GM18519 (cell line): ENCODE results near the gene HMGCS1.
"Not testable (repeated sequence)": the region's sequence is repeated elsewhere in the genome, so short reads cannot be mapped to it uniquely, and the experiment has no call there.

Experiments used
- ATAC-seq: cut with Tn5 transposase; IDR thresholded peaks from one replicate; pipeline ENCODE4 v1.9.1; 2021; ENCODE audit warnings: mild to moderate bottlenecking, moderate library complexity; ENCODE audit not compliant: unreplicated experiment, low FRiP score

HMGCS1 gene

DNA sequence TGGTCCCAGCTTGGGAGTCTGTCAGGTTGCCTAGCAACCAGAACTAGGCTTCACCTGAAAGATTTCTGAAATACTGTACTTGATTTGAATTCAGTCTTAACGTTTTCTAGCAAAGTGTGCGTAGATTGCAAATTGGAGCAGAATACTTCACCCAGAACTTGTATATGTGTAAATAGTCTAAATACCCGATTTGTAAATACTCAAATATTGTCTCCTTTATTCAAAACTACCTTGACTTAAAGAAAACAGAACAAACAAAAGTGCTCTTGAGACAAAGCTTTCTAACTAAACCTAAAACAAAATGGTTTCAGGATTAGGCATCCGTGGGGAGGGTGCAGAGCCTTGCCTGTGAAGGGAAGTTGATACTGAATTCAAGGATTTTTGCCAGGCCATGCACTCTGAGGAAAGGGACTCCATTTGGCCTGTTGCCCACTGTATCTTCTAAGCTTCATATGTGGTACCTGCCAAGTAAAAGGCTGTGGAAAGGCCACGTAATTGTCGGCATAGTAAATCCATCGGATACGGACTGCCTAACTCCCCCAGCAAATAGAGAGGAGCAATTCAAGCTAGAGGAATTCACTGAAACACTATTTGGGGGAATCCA lies 744 bp upstream of the HMGCS1 start:
- ATAC-seq: no peak

GRCh38 chr5:43312699-43313034 lies 545 bp downstream of the HMGCS1 start:
- ATAC-seq: no peak

- no peak for ATAC-seq
These were observed 1.0 kb downstream of the HMGCS1 start for GRCh38 chr5:43312076-43312661.

GRCh38 chr5:43309637-43310036 lies 3.6 kb downstream of the HMGCS1 start:
- ATAC-seq: no peak

GRCh38 chr5:43309122-43309521 lies 4.1 kb downstream of the HMGCS1 start:
- ATAC-seq: no peak

DNA sequence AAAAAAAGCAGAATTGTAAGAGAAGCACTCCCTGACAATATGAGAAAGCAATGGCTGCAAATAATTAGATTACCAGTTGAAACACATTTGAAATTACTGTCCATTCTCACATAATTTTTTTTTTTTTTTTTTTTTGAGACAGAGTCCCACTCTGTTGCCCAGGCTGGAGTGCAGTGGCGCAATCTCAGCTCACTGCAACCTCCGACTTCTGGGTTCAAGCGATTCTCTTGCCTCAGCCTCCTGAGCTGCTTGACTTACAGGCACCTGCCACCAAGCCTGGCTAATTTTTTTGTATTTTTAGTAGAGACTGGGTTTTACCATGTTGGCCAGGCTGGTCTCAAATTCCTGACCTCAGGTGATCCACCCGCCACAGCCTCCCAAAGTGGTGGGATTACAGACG lies 6.3 kb downstream of the HMGCS1 start:
- not testable (repeated sequence) for ATAC-seq

GRCh38 chr5:43305948-43306565 lies 7.2 kb downstream of the HMGCS1 start:
- peak; percentile 49 for ATAC-seq

DNA sequence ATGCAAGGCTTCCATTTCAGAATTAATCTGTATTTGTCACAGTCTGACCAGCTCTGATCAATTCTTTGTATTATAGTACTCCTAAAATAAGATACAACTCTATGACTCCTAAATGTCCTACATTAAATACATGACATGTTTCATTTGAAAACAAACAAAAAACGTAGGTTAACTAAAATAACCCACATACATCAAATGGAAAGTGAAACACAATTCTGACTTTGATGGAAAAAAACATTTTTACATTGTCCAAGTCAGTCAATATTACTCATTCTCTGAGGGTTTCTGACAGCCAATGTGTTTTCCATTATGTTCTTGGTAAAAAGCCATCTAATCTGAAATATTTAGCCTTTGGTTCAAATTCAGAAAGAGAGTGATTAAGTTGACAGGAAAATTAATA lies 8.7 kb downstream of the HMGCS1 start:
- no peak for ATAC-seq

DNA sequence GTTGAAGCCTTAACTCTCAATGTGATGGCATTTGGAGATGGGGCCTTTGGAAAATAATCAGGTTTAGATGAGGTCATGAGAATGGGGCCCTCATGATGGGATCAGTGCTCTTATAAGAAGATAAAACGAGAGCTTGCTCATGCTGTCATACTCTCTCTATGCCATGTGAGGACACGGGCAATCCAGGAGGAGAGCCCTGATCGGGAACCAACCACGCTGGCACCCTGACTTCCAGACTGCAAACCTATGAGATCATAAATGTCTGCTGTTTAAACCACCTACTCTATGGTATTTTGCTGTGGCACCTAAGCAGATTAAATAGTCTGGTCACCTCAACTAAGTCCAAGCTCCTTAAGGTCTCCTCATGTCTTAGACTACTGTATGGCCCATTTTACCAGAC lies 10.0 kb downstream of the HMGCS1 start:
- ATAC-seq: no peak

DNA sequence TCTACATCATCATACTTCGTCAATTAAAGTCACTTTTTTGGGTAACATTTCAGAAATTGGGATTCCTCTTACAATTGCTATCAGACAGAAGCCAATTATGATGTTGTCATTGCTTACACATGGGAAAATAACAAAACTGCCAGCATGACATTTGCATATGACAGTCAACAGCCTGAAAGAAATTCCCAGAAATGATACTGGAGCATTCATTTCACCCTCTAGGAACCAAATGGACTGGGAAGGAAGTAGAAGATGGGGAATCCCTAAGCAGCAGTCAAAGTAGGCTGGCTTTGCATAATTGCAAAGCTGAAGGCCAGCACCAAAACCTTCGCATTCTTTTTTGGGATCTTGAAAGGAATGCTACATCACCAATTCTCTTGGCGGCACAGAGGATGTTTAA lies 10.7 kb downstream of the HMGCS1 start:
- no peak for ATAC-seq

DNA sequence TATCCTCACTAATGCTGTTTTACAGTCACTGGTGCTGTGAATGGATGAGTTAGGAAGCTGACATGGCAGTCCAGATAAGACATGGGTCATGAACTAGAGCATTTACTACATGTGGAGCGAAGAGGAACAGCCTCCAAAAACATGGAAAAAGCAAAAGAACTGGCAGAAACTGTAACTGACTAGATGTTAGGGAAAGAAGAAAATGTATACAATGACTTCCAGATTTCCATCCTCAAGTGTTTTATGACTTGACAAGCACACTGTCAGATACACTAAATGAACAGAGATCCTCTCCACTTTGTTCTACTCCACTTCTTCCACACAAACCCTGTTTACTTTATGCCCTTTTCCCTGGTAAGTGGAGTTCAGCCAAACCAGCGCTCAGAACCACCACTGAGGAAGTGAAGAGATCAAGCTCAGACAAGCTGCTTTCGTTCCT lies 11.5 kb downstream of the HMGCS1 start:
- no peak for ATAC-seq

- ATAC-seq: no peak
These were observed 13.1 kb downstream of the HMGCS1 start for GRCh38 chr5:43300112-43300511.

DNA sequence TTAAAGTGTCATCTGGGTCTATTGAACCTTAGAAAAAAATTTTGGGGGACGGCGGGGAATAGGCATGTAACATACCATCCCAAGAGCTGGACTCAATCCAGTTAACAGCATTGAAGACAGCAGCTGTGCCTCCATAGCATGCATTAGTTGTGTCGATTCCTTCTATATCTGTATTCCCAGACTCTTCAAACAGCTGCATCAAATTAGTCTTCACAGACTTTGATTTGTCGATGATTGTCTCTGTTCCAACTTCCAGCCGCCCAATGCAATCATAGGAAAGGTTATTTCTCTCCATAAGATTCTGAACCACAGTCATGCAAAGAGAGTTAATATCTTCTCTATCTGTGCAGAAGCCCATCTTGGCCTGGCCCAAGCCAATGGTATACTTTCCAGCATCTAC lies 14.8 kb downstream of the HMGCS1 start:
- ATAC-seq: no peak

- ATAC-seq: no peak
These were observed 16.4 kb downstream of the HMGCS1 start for GRCh38 chr5:43296835-43297234.

- ATAC-seq: no peak
These were observed 18.0 kb downstream of the HMGCS1 start for GRCh38 chr5:43295202-43295601.

DNA sequence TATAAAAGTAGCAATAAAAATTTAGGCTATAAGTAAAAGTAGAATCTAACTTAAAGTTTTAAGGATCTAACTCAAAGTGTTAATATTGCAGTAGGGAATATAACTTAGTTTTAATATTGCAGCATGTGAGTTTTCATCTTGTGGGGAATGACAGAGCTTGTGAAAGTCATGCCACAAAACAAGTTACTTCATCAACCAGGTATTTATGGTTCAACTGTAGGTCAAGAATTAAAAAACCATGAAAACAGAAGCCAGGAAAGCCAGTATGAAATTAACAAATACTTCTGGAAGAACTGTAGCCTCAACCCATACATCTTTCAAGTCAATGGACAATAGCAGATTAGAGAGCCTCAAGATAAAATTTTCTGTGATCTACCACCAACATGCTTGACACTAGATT lies 19.0 kb downstream of the HMGCS1 start:
- no peak for ATAC-seq

DNA sequence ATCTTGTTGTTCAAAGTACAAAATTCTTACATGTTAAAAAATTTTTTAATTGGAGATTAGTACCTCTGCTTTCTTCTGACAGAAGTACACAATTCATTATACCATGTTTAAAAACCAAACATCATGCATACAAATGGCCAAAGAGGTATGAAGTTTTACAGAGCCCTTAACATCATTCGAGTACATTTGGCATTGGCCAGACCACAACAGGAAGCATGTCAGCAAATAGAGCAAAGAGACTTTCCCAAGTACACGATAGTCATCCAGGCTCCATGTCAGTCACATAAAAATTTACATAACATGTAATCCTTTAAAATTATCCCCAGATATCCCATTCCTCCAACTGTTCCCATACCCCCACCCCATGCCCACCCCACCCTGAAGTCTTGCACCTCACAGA lies 22.5 kb downstream of the HMGCS1 start:
- ATAC-seq: no peak

GRCh38 chr5:43288269-43288831 lies 24.9 kb downstream of the HMGCS1 start:
- no peak for ATAC-seq

GRCh38 chr5:43287493-43287892 lies 25.7 kb downstream of the HMGCS1 start:
- no peak for ATAC-seq

GRCh38 chr5:43286623-43287022 lies 26.6 kb downstream of the HMGCS1 start:
- no peak for ATAC-seq

DNA sequence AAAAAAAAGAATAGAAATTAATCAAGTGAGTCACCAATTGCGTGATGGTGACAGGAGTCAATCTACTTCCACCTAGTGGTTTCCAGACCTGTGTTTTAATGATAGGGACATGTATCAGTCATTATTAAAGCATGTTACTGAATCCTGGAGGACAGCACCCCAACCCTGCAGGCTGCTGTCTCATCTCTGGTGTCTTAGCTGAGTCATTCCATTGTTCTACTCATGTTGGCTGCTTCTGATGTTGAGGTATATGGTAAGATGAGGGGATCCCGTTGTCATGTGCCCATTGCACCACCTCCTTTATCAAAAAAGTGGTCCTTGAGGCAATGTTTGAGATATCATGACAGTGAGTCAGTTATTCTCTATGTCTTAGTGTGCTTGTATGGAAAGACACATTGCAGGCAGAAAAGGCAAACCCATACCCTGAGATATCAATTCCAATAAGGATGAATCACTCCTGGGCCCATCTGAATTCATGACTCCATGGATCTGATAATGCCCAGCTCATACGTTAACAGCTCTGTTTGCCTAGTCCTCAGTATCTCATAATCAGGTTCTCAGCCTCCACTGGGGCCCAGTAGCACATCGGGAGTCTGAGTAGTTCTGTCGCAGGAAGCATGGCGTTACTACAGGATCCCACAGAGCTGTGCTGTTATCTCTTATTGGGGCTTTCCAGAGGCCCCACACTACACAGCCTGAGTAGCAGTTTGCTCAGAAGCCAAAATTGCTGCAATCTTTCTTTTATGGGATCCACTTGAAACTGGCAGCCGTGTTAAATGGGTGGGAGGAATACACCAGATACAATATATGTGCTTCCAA lies 31.2 kb downstream of the HMGCS1 start:
- ATAC-seq: no peak
